ENCODE data around the gene OTOP2. TPM values are rescaled to one million over a fixed set of nuclear protein-coding genes. Genes with fewer than 3 reads are reported as not detected.

Gene OTOP2
- total RNA-seq, 6 donors from 2014 or later: not detected

GRCh38 chr17:74959826-74960515 lies 35.9 kb downstream of the OTOP2 start:
- ATAC-seq (ENCODE audit: low FRiP score in 2 of 2): no peak
- TF ChIP-seq EP300 (IDR thresholded peaks at IDR 0.05): no peak
- TF ChIP-seq POLR2AphosphoS5 (IDR thresholded peaks at IDR 0.05): no peak
- TF ChIP-seq CTCF (IDR thresholded peaks at IDR 0.05): no peak
- no peak for TF ChIP-seq POLR2A (IDR thresholded peaks at IDR 0.05)
- peaks cover 0 to 40% (median 5%) of the 10 kb centered on the region in 4 donors for H3K36me3 ChIP-seq

GRCh38 chr17:74960570-74961342 lies 36.7 kb downstream of the OTOP2 start:
- WGBS, 2 donors: 49 to 64% methylated on average over 17 to 19 of the region's 19 CpGs
- ATAC-seq (ENCODE audit: low FRiP score in 2 of 2): peak; percentile 34 to 80
- DNase-seq: peak; percentile 62 to 90

More at GRCh38 chr17:74959826-74960515, 35.9 kb downstream of the OTOP2 start:
- Histone ChIP-seq H3K27ac (no peak overlapping the region), H3K4me3 (no peak overlapping the region), H3K27me3 (no peaks in the 10 kb centered on the region), H3K9me3 (peaks cover 0 to 8% (median 0%) of the 10 kb centered on the region in 4 donors), H3K4me1 (peaks cover 3 to 11% (median 7%) of the 10 kb centered on the region in 4 donors)
- 15 to 84% methylated on average over 2 to 14 of the region's 14 CpGs for WGBS, 2 donors
- DNase-seq: peak in 1 of 2 donors; percentile 61

GRCh38 chr17:74961657-74962350 lies 37.7 kb downstream of the OTOP2 start:
- H3K4me3 ChIP-seq: no peak overlapping the region
- peaks cover 0 to 31% (median 4%) of the 10 kb centered on the region in 4 donors for H3K36me3 ChIP-seq
- DNase-seq (peak; percentile 67 to 90), ATAC-seq (ENCODE audit: low FRiP score in 2 of 2) (peak; percentile 87 to 91)
- peak overlapping the region in 1 of 4 donors; percentile 42 for H3K27ac ChIP-seq
- WGBS, 2 donors: 43 to 50% methylated on average over 17 to 23 of the region's 23 CpGs
- TF ChIP-seq CTCF (IDR thresholded peaks at IDR 0.05): peak; percentile 63 to 91 (median 79)
- TF ChIP-seq POLR2AphosphoS5 (IDR thresholded peaks at IDR 0.05): no peak
- H3K4me1 ChIP-seq: peaks cover 3 to 11% (median 7%) of the 10 kb centered on the region in 4 donors
- H3K27me3 ChIP-seq: no peaks in the 10 kb centered on the region
- H3K9me3 ChIP-seq: peaks cover 0 to 1% (median 0%) of the 10 kb centered on the region in 4 donors

More at GRCh38 chr17:74960570-74961342, 36.7 kb downstream of the OTOP2 start:
- H3K4me1 ChIP-seq: peaks cover 3 to 11% (median 7%) of the 10 kb centered on the region in 4 donors
- H3K27me3 ChIP-seq: no peaks in the 10 kb centered on the region
- peak overlapping the region in 1 of 4 donors; percentile 42 for H3K27ac ChIP-seq
- peaks cover 0 to 8% (median 0%) of the 10 kb centered on the region in 4 donors for H3K9me3 ChIP-seq
- H3K36me3 ChIP-seq: peaks cover 0 to 32% (median 4%) of the 10 kb centered on the region in 4 donors
- TF ChIP-seq CTCF (IDR thresholded peaks at IDR 0.05) (peak in 5 of 6 experiments; percentile 19 to 83 (median 42)), POLR2AphosphoS5 (IDR thresholded peaks at IDR 0.05) (no peak)
- H3K4me3 ChIP-seq: no peak overlapping the region

GRCh38 chr17:74962622-74963394 lies 38.7 kb downstream of the OTOP2 start:
- DNase-seq: peak in 1 of 2 donors; percentile 63
- no peak for ATAC-seq (ENCODE audit: low FRiP score in 2 of 2)
- Histone ChIP-seq H3K4me3 (no peak overlapping the region), H3K9me3 (no peaks in the 10 kb centered on the region), H3K27me3 (no peaks in the 10 kb centered on the region), H3K4me1 (peaks cover 3 to 11% (median 7%) of the 10 kb centered on the region in 4 donors), H3K27ac (no peak overlapping the region), H3K36me3 (peaks cover 0 to 31% (median 4%) of the 10 kb centered on the region in 4 donors)
- no peak for TF ChIP-seq POLR2A (IDR thresholded peaks at IDR 0.05)
- no peak for TF ChIP-seq CTCF (IDR thresholded peaks at IDR 0.05)
- no peak for TF ChIP-seq POLR2AphosphoS5 (IDR thresholded peaks at IDR 0.05)
- TF ChIP-seq EP300 (IDR thresholded peaks at IDR 0.05): no peak
- WGBS, 2 donors: 82 to 86% methylated on average over 7 to 15 of the region's 18 CpGs
